ENCODE data around the gene C16orf92. TPM values are rescaled to one million over a fixed set of nuclear protein-coding genes. Genes with fewer than 3 reads are reported as not detected.

Gene C16orf92
- polyA plus RNA-seq, 2 donors = not detected

DNA sequence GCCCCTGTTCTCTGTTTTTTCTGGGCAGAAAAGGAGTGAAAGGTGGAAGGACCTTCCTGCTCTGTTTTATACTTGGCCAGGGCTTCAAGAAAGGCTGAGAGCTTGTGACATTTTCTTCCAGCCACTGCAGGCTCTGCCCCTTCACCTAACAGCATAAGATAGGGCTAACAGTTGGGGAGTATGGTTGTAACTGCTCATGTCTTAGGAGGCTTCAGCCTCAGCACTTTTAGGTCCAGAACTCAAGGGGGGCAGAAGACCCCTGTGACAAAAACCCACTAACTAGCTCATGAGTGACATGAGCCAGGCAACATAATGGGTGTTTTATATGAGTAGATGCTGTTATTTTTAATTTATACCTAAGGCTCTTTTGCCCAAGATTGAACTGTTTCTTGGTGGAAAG is 47.5 kb downstream of the C16orf92 start:
- Histone ChIP-seq H3K27me3 (ENCODE audit: control insufficient read depth in 1 of 2, insufficient read depth in 2 of 2, low read length in 2 of 2) (no peaks in the 10 kb centered on the region), H3K9me3 (ENCODE audit: control insufficient read depth in 2 of 2, insufficient read depth in 1 of 2, low read depth in 1 of 2, low read length in 1 of 2) (no peaks in the 10 kb centered on the region), H3K27ac (ENCODE audit: low read depth in 2 of 2, low read length in 1 of 2) (peak overlapping the region; percentile 19 to 64), H3K4me3 (ENCODE audit: low read depth in 1 of 2, low read length in 2 of 2) (no peak overlapping the region), H3K4me1 (ENCODE audit: control insufficient read depth in 2 of 2, insufficient read depth in 2 of 2, low read length in 1 of 2) (peaks cover 2 to 19% of the 10 kb centered on the region in 2 donors), H3K36me3 (ENCODE audit: control insufficient read depth in 2 of 2, insufficient read depth in 2 of 2, low read length in 1 of 2) (peaks cover 31 to 49% of the 10 kb centered on the region in 2 donors)

Other genes with a start within 250 kb of the C16orf92 start
- under 1 TPM in 1 of 2 donors, not detected in 1; 0.02 TPM for gene ZG16, start 244.9 kb upstream of the C16orf92 start, polyA plus RNA-seq
- 10 to 100 TPM; 43.3 to 57.9 TPM for gene KIF22, start 232.4 kb upstream of the C16orf92 start, polyA plus RNA-seq
- 100 to 1,000 TPM in 1 of 2 donors, 10 to 100 TPM in 1; 95.9 to 111 TPM for gene MAZ, start 216.7 kb upstream of the C16orf92 start, polyA plus RNA-seq
- 1 to 10 TPM; 1.1 to 2.1 TPM for gene PRRT2, start 211.0 kb upstream of the C16orf92 start, polyA plus RNA-seq
- gene PAGR1, start 207.0 kb upstream of the C16orf92 start, polyA plus RNA-seq = 10 to 100 TPM; 23.2 to 32.4 TPM
- 10 to 100 TPM; 63.3 to 69.4 TPM for gene MVP, start 202.7 kb upstream of the C16orf92 start, polyA plus RNA-seq
- 10 to 100 TPM; 26.7 to 48.3 TPM for gene CDIPT, start 160.0 kb upstream of the C16orf92 start, polyA plus RNA-seq
- under 1 TPM; 0.35 to 0.45 TPM for gene SEZ6L2, start 123.6 kb upstream of the C16orf92 start, polyA plus RNA-seq
- gene ASPHD1, start 122.7 kb upstream of the C16orf92 start, polyA plus RNA-seq = under 1 TPM; 0.31 to 0.39 TPM
- gene KCTD13, start 97.0 kb upstream of the C16orf92 start, polyA plus RNA-seq = 10 to 100 TPM; 10.1 to 15.5 TPM
- gene TMEM219, start 61.1 kb upstream of the C16orf92 start, polyA plus RNA-seq = 10 to 100 TPM; 61.1 to 83.4 TPM
- gene TAOK2, start 49.3 kb upstream of the C16orf92 start, polyA plus RNA-seq = 10 to 100 TPM; 15.6 to 30.2 TPM
- 1 to 10 TPM; 6.3 to 9.7 TPM for gene HIRIP3, start 27.6 kb upstream of the C16orf92 start, polyA plus RNA-seq
- gene INO80E, start 27.0 kb upstream of the C16orf92 start, polyA plus RNA-seq = 10 to 100 TPM; 46.4 to 82.1 TPM
- gene DOC2A, start 12.2 kb upstream of the C16orf92 start, polyA plus RNA-seq = 1 to 10 TPM in 1 of 2 donors, under 1 TPM in 1; 0.69 to 3.0 TPM
- gene TLCD3B, start 8.1 kb downstream of the C16orf92 start, polyA plus RNA-seq = under 1 TPM; 0.04 to 0.16 TPM
- gene ALDOA, start 42.6 kb downstream of the C16orf92 start, polyA plus RNA-seq = 1,000 to 10,000 TPM; 1,266 to 1,398 TPM
- 100 to 1,000 TPM; 113 TPM for gene PPP4C, start 52.8 kb downstream of the C16orf92 start, polyA plus RNA-seq
- gene TBX6, start 68.7 kb downstream of the C16orf92 start, polyA plus RNA-seq = 10 to 100 TPM in 1 of 2 donors, 1 to 10 TPM in 1; 6.2 to 15.8 TPM
- 100 to 1,000 TPM in 1 of 2 donors, 10 to 100 TPM in 1; 73.6 to 183 TPM for gene YPEL3, start 73.0 kb downstream of the C16orf92 start, polyA plus RNA-seq
- gene GDPD3, start 90.3 kb downstream of the C16orf92 start, polyA plus RNA-seq = 10 to 100 TPM; 49.2 to 82.8 TPM
- 100 to 1,000 TPM; 120 to 126 TPM for gene MAPK3, start 100.0 kb downstream of the C16orf92 start, polyA plus RNA-seq
- 10 to 100 TPM; 18.0 to 18.4 TPM for gene CORO1A, start 160.4 kb downstream of the C16orf92 start, polyA plus RNA-seq
- 100 to 1,000 TPM; 195 to 283 TPM for gene BOLA2B, start 170.5 kb downstream of the C16orf92 start, polyA plus RNA-seq
- 10 to 100 TPM; 44.9 to 48.2 TPM for gene SLX1A, start 170.7 kb downstream of the C16orf92 start, polyA plus RNA-seq
- gene SULT1A3, start 176.1 kb downstream of the C16orf92 start, polyA plus RNA-seq = 10 to 100 TPM; 10.0 to 39.0 TPM
- gene NPIPB13, start 225.3 kb downstream of the C16orf92 start, polyA plus RNA-seq = 1 to 10 TPM; 2.6 to 7.4 TPM

Measured in esophagus (tissue), 2 donors.